HG02970 (cell line): Measurements from ENCODE around the gene OR9A4.

Experiments
- ATAC-seq: cut with Tn5 transposase; IDR thresholded peaks from one replicate; pipeline ENCODE4 v1.9.1; 2021; ENCODE audit warnings: mild to moderate bottlenecking, moderate library complexity, moderate number of reproducible peaks; ENCODE audit not compliant: unreplicated experiment, low FRiP score

OR9A4 gene

DNA sequence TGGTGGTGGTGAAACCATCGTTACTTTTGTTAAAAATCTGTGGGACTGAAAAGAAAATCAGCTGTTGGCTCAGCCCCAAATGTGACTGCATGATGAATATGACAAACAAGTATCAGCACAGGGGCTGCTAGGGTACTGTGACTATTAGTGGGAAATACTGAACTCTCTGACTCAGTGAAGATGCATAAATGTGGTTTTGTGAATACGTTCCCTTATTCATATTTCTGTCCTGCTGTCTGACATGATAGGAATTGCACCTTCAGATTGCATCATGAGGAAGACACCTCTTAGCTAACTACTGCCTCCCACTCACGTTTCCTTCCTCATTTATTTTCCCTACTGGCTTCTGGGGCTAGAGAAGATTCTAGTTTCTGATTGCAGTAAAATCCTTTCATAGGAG, 29.2 kb downstream of the OR9A4 start:
- ATAC-seq = no peak

GRCh38 chr7:141946796-141947195, 30.6 kb downstream of the OR9A4 start, which contains the start of gene CLEC5A:
TSS of gene CLEC5A (minus strand) at chr7:141946974. CDS start at chr7:141946292, 682 bp downstream.
- ATAC-seq = no peak

DNA sequence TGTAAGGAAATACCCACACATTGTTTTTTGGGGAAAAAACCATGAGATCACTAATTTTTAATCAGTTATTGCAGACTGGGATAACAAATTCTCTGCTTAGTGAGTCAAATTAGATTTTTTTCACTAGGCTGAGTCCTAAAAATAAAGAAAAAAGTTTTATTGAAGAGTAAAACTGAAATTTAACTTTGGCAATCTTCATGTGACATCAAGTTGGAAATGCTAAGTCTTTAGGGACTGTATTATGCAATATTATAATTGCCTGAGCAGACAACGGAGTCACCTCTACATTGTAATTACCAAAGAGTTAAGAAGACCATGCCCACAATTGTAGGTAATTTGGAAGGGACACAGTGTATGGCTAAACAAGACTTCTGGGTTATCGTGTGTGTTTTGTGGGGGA, 32.8 kb downstream of the OR9A4 start:
- no peak for ATAC-seq

DNA sequence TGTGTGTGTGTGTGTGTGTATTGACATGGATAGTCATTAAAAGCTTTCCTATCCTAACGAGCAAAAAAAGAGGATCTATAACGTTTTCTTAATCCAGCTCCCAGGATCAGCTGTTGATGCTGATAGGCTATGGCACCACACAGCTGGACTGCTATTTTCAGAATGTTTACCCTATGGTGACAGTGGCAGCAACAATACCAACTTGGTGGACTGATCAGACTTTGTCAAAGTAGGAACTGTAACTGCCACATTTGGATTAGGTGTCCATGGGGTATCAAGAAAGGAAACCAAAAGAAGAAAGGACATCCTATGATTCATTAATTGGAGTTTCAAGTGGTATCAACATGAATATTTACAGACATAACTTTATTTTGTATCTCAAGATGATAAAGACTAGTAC, 33.3 kb downstream of the OR9A4 start:
- no peak for ATAC-seq

GRCh38 chr7:141949911-141950310, 33.7 kb downstream of the OR9A4 start:
- ATAC-seq = no peak

GRCh38 chr7:141950806-141951205, 34.6 kb downstream of the OR9A4 start:
- ATAC-seq = no peak

DNA sequence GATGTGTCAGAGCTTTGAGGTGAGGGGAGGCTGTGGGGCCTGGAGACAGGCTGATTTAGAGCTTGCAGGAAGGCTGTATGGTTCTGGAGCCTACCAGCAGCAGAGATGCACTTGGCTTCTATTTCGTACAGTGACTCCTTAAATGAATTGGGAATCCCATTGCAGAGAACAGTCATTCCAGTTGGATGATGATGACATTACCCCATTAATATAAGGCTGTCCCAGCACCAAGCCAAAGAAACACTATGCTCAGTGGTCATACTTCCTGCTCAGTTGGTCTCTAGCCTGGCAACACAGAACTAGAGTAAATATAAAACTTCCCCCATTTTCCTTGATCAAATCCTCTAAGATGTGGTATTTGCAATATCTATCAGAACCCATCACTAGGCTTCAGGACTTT, 36.3 kb downstream of the OR9A4 start:
- no peak for ATAC-seq

DNA sequence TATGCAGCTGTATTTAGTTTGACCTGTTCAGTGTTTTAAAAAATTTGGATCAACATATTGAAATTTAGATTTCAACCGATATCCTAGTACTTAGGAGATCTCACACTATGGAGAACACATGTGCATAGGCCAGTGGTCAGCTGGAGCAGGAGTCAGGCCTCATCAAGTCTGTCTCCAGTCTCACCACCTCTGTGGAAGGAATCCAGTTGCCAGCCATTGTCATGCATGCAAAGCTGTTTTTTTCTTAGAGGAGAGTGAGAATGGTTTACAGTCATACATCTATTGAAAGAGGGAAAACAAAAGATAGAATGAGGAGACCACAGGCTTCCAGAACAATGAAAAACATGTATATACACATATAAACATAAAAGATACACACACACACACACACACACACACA, 38.1 kb downstream of the OR9A4 start:
- no peak for ATAC-seq

DNA sequence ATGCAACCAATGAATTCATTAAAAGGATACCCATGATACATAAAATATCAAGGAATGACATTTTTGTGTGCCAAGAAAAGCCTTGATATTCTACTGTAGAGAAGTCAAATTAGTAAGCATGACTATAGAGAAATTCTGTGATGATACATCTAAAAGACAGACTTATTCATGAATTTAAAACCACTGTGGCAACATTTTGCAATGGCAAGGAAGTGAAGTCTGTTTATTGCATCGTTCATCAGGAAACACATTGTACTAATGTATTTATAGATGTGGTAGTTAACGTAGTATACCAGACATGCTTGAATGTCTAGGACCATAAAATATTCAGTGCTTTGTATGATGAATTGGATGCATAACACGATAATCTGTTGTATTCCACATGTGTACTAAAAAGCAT, 39.9 kb downstream of the OR9A4 start:
- no peak for ATAC-seq

DNA sequence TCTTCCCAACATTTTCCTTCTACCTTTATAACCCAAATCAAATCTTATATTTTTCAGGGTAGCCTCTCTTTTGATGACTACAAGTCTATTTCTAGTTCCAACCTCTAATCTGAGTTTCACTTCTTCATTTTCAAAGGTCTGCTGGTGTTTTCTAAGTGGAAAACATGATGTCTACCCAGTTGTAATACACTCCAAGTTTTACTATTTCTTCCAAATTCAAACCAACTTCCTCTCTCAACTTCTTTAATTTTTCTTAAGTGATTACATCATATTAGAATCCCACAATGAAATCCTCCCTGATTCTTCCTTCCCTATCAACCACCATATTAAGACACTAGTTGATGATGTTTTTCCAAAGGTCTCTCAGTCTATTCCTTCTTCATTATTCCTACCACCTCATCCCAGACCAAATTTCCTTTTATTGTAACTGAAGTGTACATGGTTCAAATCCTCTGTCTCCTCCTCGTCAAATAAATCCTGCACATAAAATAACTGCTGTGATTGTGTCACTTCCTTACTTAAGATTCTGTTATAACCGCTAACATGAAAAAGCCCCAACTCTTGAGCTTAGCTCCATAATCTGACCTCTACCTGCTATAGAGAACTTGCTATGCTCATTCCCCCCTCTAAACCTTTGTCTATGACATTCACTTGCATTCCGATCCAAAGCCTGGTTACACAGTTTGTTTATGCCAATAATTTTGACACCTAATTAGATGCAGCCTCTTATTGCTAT, 44.7 kb downstream of the OR9A4 start:
- ATAC-seq = peak; percentile 74
